Fibroblast of skin of scalp (primary cell): ENCODE data around the gene LAPTM5.

Experiments
- DNase-seq: peaks from one replicate; pipeline ENCODE4 v3.0.0-alpha.2; 2013

Gene LAPTM5

DNA sequence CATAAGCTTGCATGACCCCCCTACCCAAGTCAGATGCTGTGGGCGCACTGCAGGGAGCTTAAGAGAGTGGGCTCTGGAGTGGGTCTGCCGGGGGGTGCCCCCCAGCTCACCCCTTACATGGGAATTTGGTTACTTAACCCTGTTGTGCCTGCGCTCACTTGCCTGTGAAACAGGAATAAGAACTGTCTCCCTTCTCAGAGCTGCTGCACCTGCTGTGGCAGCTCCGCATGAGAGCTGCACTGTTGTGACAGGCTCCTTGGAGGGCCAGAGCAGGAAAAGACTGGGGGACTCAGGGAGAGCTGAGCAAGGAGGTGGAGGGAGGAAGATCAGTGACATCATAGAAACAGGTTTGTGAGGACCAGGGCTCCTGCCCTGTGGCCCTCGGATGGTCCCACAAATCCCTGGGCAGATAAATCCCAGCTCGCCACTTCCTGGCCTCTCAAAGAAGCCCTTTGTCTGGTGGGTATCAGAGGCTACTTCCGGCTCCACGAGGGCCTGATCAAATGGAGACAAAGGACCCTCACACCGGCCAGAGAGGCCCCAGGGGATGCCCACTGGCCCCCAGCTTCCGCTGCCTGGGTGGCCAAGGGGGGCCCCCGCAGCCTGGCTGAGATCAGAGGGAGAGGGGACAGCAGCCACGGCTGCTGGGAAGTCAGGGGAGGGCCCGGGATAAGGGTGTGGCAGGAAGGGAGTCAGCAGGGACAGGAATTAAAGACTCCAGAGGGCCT lies 28.9 kb upstream of the LAPTM5 start:
- no peak for DNase-seq

GRCh38 chr1:30785714-30786113 lies 28.1 kb upstream of the LAPTM5 start:
- no peak for DNase-seq

- DNase-seq, result no peak
Observed at GRCh38 chr1:30785181-30785580, 27.6 kb upstream of the LAPTM5 start.

GRCh38 chr1:30783256-30783915 lies 25.8 kb upstream of the LAPTM5 start:
- no peak for DNase-seq

GRCh38 chr1:30782361-30783255 lies 25.0 kb upstream of the LAPTM5 start:
- DNase-seq, result peak; percentile 65

GRCh38 chr1:30781906-30782305 lies 24.3 kb upstream of the LAPTM5 start:
- DNase-seq, result no peak

DNA sequence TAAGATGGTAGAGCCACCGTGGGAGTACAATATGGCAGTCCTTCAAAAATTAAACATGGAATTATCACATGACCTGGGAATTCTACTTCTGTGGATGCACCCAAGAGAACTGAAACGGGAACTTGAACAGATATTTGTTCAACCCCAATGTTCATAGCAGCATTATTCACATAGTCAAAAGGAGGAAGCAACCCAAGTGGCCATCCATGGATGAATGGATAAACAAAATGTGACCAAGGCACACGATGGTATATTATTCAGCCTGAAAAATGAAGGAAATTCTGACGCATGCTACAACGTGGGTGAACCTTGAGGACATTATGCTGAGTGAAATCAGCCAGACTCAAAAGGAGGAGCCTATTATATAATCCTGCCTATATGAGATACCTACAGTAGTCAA lies 22.8 kb upstream of the LAPTM5 start:
- DNase-seq, result no peak

GRCh38 chr1:30779294-30780071 lies 21.9 kb upstream of the LAPTM5 start:
- peak; percentile 65 for DNase-seq

DNA sequence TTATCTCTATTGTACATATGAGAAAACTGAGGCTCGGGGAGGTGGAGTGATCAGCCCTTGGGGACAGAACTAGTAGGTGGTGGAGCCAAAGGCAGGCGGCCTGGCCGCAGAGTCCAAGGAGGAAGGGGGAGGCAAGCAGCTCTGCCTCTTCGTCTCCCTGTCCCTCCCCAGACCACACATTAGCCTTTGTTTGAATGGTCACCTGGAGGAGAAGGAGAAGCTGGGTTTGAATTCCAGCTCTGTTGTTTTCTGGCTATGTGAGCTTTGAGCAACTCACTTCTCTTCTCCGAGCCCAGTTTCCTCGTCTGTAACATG lies 21.4 kb upstream of the LAPTM5 start:
- DNase-seq, result no peak

DNA sequence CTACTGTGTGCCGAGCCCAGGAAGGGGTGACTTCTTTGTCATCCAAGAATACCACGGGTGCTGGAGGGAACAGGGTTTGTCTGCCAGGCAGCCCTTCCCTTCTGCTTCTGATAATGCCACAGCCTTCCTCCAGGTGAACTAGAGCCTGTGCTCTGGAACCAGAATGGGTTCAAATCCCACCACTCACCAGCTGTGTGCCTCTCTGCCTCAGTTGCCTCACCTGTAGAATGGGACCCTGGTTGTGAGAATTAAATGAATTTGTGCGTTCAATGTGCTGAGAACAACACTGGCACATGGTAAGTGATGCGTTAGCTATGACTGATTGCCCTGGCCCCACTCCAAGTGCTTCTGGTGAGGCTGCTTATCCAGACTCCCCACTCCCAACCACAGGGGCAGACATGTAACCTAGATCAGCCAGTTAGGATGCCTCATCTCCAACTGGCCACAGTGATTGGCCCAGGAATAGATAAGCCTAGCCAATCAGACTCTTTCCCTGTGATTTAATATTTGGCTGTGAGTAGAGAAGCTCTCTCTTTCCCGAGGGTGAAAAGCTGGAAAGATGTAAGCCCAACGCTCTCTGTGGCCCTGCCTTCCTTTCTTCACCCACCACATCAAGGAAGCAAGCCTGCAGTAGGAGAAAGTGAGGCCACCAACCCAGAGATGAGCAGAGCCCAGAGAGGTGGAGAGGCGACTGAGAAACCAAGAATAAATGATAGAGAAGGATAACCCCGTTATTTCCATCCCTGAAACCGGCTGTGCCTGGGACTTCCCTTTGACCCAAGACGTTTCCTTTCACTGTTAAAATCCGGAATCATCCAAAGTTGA lies 20.8 kb upstream of the LAPTM5 start:
- peak; percentile 78 for DNase-seq

GRCh38 chr1:30777904-30778153 lies 20.3 kb upstream of the LAPTM5 start:
- no peak for DNase-seq

- no peak for DNase-seq
Observed at GRCh38 chr1:30777060-30777903, 19.7 kb upstream of the LAPTM5 start.

DNA sequence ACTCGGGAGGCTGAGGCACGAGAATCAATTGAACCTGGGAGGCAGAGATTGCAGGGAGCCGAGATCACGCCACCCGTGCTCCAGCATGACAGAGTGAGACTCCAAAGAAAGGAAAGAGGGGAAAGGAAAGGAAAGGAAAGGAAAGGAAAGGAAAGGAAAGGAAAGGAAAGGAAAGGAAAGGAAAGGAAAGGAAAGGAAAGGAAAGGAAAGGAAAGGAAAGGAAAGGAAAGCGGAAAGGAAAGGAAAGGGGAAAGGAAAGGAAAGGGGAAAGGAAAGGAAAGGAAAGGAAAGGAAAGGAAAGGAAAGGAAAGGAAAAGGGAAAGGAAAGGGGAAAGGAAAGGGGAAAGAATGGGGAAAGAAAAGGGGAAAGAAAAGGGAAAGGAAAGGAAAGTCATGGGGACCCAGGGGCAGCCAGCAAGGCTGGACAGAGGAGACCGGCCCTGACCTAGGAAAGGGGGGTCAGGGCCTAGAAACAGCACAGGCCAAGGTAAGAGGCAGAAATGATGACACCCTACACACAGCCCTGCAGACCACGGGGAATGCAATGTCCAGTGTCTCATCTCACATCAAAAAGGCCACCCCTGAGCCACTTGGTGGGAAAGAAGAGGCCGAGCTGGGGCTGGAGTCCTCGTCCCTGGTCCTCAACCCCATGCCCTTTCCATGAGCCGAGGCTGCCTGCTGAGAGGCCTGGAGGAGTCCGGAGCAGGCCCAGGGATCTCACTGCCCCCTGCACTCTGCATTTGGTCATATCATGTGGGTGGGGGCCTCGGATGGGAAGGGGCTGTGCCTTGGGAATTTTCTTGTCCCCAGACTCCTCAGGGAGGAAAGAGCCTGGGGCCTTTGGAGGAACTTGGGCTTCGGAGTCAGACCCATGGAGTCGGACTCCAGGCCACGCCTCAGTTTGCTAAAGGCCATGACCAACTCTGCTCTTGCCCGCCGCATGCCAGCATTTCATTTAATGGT lies 18.8 kb upstream of the LAPTM5 start:
- no peak for DNase-seq

- DNase-seq, result no peak
Observed at GRCh38 chr1:30775433-30775975, 17.9 kb upstream of the LAPTM5 start.

- DNase-seq, result no peak
Observed at GRCh38 chr1:30774550-30775432, 17.2 kb upstream of the LAPTM5 start.

DNA sequence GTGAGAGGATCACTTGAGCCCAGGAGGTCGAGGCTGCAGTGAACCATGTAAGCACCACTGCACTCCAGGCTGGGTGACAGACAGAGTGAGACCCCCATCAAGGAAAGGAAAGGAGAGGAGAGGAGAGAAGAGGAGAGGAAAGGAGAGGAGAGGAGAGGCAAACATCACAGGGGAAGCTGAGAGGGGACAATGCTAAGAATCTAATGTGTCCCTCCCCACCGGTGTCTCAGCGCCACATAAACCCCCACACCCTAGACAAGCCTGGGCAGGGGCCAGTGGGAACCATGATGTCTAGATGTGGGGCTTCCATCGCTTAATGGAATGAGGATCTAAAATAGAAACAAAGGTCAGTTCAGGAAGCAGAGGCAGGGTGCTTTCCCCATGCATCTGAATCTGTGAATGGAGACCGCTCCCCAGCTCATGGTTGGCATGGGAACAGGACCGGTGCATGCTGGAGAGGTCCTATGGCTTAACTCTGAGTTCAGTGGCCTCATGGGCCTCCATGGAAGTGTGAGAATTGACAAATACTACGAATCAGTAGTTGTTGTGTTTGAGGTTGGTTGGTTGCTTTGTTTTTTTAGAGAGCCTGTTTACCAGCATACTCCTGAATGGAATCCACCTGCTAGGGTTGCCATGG lies 16.3 kb upstream of the LAPTM5 start:
- DNase-seq, result no peak

GRCh38 chr1:30771005-30771404 lies 13.4 kb upstream of the LAPTM5 start:
- DNase-seq, result no peak

GRCh38 chr1:30770150-30770549 lies 12.6 kb upstream of the LAPTM5 start:
- no peak for DNase-seq
